Erythroblast (primary cell): ENCODE measurements around the gene SCN9A.
"Not testable (repeated sequence)": the region's sequence is repeated elsewhere in the genome, so short reads cannot be mapped to it uniquely, and the experiment has no call there.

Experiments used
- DNase-seq, 2 experiments: peaks; one replicate each; lab custom pipeline; 2025; lab: John Stamatoyannopoulos, UW
- GATA1 ChIP-seq: IDR thresholded peaks from 2 replicates; pipeline ENCODE4 v1.6.1; 2011; ENCODE audit warnings: low read depth, mild to moderate bottlenecking, control low read depth, low read length, moderate library complexity
- POLR2A ChIP-seq: IDR thresholded peaks from 2 replicates; pipeline ENCODE4 v1.6.1; 2011; ENCODE audit warnings: mild to moderate bottlenecking, low read length

SCN9A gene

DNA sequence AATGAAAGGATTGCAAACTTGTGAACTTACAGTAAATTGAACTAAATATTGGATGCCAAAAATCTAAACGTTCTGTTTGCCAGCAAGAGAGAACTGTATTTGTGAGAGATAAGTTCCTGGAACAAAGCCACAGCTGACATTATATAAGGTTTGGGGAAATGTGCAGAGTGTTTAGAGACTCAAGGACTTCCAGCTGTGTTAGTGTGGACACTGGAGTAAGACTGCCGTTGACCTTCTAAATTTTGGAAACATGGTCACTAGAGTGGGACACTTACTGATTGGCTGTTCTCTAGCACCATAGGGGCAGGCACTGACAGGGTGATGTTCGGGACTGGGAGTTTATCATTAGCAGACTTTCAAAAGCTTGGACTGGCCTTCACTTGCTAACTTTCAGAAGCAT is 40.5 kb downstream of the SCN9A start:
- no peak for TF ChIP-seq POLR2A
- no peak for TF ChIP-seq GATA1
- DNase-seq = no peak

DNA sequence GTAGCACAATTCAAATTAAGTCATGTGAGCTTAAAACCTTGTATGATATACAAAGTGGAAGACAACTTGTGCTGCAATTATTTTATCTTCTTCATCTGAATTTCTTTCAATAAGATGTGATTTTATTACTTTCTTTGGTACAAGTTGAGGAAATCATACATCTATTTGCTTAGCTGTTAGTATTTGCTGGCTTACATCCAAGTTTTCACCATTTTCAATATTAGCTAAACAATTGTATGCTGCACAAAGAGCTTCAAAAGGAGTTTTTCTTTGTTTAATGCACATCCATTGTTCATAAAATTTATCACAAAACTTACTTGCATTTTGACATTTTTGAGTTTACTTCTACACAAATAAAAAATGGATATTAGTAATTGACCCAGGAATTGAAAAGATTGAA is 40.9 kb downstream of the SCN9A start:
- no peak for TF ChIP-seq GATA1
- no peak for TF ChIP-seq POLR2A
- DNase-seq = no peak

DNA sequence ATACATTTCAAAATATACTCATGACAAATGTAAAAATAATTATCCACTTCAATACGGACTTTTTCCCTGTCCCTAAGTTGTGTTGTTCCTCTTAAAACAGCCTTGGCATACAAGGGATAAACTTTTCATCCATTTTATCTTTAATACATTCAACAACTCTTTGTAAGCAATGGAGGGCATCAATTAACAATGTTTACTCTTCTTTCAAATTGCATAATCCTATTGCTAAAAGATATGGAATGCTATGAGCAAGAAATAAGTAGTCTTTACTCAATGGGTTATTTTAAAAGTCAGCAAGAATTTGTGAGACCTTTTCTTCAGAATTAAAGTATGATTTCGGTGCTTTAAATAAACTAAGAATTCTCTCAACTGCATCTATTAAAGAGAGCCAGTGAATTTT is 41.9 kb downstream of the SCN9A start:
- no peak for DNase-seq
- TF ChIP-seq GATA1 (no peak), POLR2A (no peak)

DNA sequence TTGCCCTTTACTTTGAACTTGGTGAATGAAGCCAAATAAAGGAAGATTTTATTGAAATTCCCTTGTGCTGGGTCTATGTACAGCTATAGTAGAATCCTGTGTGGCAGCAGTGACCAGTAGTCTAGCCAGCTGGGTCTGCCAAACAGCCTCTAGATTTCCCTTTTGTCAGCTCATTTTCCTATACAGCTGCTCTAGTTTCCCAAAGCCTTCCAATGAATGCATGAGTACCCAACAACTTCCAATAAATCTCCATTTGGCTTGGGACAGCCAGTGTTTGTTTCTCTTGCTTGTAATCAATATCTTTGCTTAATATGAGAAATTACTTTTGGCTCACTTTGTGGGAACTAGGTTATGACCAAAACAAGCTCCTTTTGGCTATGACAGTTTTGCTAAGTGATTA is 43.6 kb downstream of the SCN9A start:
- no peak for DNase-seq
- TF ChIP-seq GATA1 = no peak

DNA sequence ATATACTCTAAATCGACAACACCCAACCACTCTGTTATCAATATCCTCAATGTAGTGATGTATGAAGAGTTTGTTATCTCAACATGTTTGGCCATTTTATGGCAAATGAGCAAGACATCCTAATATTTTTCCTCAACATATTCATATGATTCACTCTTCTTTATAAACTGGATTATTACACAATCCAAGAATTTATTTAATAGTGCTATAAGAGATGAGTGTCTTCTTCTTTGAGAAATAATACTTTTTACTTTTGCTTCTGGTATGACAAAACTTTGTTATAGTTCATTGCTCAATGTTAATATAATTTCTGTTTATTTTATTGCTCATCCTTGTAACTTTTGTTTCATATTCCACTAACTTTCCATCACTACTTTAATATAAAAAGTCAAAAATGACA is 44.3 kb downstream of the SCN9A start:
- TF ChIP-seq GATA1 (no peak), POLR2A (no peak)
- peak in 1 of 2 experiments; percentile 1 for DNase-seq

- DNase-seq = no peak
- no peak for TF ChIP-seq POLR2A
- no peak for TF ChIP-seq GATA1
Observed at GRCh38 chr2:166329465-166329864, 46.3 kb downstream of the SCN9A start.

GRCh38 chr2:166328147-166328546 is 47.6 kb downstream of the SCN9A start:
- no peak for DNase-seq
- TF ChIP-seq POLR2A (no peak), GATA1 (no peak)

- DNase-seq = no peak
Observed at GRCh38 chr2:166321076-166321475, 54.7 kb downstream of the SCN9A start.

GRCh38 chr2:166314022-166314759 is 61.6 kb downstream of the SCN9A start:
- no peak for DNase-seq
- no peak for TF ChIP-seq GATA1
- TF ChIP-seq POLR2A = no peak

More at GRCh38 chr2:166321076-166321475, 54.7 kb downstream of the SCN9A start:
- no peak for TF ChIP-seq GATA1
- no peak for TF ChIP-seq POLR2A

DNA sequence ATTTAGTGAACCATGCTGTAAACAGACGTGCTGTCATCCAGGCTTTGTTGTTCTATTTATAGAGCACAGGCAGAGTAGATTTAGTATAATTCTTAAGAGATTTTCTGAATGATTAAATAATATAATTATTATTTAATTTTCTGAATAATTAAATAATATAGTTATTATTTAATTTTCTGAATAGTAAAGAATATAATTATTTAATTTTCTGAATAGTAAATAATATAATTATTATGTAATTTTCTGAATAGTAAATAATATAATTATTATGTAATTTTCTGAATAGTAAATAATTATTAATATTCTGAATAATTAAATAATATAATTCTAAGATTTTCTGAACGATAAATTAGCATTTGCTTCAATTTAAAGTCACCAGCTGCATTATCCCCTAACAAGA is 62.9 kb downstream of the SCN9A start:
- DNase-seq = not testable (repeated sequence)

- TF ChIP-seq POLR2A = no peak
Observed at GRCh38 chr2:166307326-166307725, 68.4 kb downstream of the SCN9A start.

GRCh38 chr2:166304656-166305055 is 71.1 kb downstream of the SCN9A start:
- TF ChIP-seq POLR2A = no peak
- no peak for TF ChIP-seq GATA1
- no peak for DNase-seq

More at GRCh38 chr2:166307326-166307725, 68.4 kb downstream of the SCN9A start:
- DNase-seq = no peak

- TF ChIP-seq GATA1 (no peak), POLR2A (no peak)
- no peak for DNase-seq
Observed at GRCh38 chr2:166302036-166302435, 73.7 kb downstream of the SCN9A start.

DNA sequence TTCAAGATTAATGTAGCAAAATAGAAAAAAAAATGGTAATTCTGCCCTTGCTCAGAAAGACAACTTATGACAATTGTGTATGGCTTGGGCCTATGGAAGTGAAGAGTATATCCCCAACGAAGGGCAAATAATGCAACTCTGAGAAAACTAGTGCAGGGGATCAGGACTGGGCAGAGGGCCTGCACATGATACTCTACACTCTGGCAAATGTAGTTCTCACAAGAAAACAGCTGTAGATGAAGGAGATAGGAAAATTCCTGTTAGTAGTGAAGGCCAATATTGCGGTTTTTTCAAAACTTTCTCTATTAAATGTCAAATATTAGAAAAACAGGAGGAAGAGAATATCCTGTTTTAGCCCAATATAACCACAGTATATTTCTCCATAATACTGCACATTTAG is 77.8 kb downstream of the SCN9A start:
- TF ChIP-seq POLR2A (no peak), GATA1 (no peak)
- DNase-seq = no peak

- DNase-seq = no peak
- no peak for TF ChIP-seq POLR2A
- no peak for TF ChIP-seq GATA1
Observed at GRCh38 chr2:166293984-166294383, 81.8 kb downstream of the SCN9A start.
